HG03469 (cell line): ENCODE results near the gene STT3B.

Source experiments
- ATAC-seq: cut with Tn5 transposase; IDR thresholded peaks from one replicate; pipeline ENCODE4 v1.9.1; 2021; ENCODE audit warnings: mild to moderate bottlenecking, moderate library complexity, moderate number of reproducible peaks; ENCODE audit not compliant: unreplicated experiment

Gene STT3B

DNA sequence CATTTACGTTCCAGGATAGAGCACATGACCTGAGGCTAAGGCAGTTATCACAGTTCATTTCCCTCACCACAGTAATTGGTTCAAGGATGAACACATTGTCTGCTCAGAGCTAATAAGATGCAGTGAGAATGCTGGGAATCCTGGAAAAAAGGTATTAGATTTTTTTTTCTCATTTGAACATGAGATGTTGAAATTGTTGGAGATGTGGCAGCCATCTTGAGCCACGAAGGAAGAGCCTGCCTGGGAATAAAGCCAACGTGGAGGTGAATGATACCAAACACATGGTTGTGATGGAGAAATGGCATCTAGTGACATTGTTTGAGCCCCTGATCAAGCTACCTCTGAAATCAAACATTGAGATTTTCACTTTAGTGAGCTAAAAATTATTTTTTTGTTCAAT, 16.0 kb upstream of the STT3B start:
- no peak for ATAC-seq

DNA sequence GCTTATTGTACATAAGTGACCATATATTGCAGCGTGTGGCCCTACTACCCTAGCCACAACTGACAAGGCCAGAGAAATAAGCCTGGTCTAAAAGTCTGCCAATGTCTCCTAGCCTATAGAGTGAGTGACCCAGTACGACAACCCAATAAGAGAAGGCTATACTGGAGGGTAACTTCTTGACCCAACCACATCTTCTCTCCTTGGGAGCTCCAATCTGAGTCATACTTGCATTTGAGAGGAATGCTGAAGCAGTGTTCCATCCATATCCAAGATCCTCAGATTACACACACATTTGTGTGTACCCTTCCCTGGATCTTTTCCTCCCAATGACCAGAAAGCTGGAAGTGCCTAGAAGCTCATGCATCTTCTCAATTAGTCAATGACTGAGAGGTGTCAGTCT, 11.3 kb upstream of the STT3B start:
- ATAC-seq = no peak

DNA sequence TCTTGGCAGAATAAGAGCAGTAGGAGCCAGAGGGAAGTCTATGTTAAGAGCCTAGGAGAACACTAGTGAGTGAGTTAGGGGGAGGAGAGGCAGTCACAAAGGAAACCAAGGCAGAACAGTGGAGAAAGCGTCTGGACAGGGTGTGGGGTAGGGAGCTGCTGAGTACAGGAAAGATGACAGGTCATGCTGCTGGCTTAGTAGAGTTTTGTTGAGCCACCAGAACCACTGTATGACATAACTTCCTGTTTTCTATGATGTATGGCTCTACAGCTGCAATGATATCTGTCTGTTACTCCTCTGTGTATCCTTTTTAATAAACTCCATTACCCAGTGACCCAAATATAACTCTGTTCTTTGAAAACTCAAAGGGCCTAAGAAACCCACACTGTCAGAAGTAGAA, 10.6 kb upstream of the STT3B start:
- ATAC-seq = peak; percentile 65

DNA sequence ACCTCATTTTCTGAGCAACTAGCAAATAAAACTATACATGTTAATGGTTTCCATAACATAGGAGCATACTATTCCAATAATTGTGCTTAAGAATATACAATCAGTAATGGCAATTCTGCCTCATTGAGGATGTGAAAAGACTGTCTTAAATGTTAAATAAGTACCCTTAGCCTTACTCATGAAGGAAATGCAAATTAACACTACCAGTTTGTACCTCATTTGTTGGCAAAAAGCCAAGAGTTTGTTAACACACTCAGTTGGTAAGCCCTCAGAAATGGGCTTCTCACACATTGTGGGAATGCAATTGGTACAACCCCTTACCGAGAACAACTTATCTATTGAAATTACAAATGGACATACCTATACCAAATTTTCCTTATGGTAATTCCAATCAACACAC, 9.2 kb upstream of the STT3B start:
- ATAC-seq = no peak

DNA sequence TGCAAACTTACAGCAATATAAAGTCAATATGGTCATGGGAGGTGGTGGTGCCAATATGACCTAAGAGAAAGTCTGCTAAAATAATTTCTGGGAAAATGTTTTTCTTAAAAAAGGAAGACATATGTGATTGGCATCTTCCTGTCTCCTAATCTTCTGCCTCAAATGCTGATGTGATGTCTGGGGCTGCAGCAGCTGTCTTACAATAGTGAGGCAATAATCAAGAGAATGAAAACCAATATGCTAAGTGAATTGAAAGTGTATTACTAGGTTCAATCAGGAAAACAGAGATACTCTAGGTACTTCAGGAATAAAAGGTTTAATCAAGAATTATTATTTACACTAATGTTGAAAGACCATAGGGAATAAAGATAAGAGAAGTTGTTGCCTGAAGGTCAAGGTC, 7.2 kb upstream of the STT3B start:
- ATAC-seq = no peak

DNA sequence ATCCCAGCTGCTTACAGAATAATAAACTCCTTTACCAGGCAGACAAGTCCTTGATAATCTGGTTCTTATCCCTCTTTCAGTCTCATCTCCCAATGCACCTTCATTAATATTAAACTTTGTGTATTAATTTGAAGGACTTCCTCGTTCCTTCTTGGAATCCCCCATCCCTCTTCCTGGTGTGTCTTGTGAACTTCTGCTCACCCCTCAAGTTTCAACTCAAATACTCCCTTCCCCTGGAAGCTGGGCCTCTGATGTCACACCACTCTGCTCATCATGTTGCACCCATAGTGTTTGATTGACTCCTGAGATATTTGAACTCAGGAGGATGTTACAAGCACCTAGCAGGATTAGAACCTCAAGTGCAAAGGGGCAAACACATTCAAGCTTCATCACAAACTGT, 3.3 kb upstream of the STT3B start:
- no peak for ATAC-seq

DNA sequence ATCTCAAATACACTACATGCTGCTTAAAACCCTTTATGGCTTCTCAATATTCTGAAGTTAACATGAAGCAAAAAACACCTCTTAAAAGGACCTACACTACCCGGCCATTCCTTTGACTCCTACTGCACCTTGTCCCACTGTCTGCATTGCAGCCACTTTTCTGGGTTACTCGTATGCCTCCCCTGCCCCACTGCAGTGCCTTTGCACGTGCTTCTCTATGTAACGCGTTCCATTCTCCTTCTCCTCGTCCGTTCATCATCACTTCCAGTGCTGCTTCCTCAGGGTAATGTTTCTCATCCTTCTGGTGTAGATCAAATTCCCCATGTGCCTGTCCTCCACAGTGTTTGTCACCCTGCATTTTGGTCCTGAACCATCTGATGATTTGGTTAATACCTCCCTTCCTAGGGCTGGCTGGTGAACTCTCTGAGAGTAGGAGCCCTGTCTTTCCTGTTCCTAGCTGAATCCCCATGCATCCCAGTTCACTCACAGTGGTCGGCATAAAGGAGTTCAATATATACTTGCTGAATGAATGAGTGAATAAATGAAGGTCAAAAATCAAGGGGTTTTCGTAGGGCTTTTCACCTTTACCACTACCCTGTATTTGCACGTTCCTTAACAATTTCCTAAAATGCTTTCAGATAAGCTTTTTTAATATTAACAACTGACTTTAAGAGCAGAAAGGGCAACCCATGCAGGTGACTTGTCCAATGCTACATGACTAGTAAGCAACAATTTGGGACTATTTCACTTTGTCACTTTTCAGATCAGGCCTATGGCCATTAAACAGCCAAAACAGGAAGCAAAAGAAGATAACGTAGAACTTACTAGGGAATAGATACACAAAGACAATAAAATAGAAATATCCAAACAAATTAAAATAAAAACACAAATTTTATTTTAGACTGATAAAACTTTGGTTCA, 2.4 kb upstream of the STT3B start:
- ATAC-seq = no peak

DNA sequence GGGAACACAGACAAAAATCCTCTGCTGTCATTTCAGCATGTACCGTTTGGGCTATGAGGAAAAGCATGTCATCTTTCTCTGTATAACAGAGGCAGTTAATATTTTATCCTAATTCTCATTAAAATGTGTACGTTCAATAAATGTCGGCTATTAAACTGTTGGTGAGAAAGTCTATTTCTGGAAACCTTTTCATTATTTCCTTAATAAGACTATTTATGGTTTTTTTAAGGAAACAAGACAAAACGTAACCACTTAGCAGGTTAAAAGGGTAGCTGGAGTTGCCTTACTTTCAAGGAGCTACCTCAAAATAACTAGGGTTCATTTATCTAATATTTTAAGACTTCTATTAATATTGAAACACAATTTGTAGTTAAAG, 1.8 kb upstream of the STT3B start:
- ATAC-seq = no peak

DNA sequence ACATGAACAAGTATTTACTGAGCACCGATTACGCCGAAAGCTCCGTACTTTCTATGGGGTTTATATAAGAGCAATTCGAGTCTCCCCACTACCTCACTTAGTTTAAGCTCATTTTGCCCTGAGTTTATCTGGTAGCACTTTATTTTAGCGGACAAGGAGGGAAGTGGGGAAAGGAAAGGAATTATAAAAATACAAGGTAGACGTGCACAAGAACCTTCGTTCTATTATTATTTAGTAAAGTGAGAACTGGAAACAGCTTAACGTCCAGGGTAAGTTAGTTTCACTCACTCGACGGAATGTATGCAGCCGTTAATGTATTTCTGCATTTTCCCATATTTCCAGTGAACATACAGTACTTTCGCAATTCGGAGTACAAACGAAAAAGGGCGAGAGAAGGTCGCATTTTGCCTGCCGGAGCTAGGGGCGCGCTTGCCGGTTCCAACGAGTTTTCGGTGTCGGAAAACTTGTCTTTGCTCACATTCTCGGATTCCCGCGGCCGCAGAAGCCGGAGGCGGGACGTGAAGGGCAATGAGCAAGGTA, 1.2 kb upstream of the STT3B start:
- ATAC-seq = no peak

DNA sequence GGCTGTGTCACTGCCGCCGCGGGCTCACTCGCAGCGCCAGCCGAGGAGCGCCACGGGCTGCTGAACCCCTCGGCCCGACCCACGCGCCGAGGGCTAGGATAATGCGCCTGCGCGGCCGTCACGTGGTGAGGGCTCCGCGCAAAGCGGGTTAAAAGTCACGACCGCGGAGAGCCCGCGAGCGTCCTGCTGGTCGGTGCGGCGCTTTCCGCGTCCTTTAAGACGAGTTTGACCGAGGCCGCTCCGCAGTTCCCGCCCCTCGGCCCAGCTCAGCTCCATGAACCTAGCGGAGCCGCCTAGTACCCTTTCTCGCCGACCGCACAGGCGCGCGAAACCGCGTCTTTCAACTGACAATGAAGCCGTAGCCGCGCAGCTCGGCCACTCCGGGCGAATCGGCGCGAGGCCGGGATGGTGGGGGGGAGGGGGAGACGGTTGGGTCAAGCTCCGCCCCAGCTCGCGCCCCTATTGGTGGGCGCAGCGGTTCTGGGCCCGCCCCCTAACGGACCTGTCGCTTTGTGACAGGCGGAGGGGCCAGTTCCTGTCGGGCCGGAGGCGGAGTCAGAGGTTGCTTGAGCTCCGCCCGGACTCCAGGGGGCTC, 636 bp upstream of the STT3B start:
- ATAC-seq = peak; percentile 75

DNA sequence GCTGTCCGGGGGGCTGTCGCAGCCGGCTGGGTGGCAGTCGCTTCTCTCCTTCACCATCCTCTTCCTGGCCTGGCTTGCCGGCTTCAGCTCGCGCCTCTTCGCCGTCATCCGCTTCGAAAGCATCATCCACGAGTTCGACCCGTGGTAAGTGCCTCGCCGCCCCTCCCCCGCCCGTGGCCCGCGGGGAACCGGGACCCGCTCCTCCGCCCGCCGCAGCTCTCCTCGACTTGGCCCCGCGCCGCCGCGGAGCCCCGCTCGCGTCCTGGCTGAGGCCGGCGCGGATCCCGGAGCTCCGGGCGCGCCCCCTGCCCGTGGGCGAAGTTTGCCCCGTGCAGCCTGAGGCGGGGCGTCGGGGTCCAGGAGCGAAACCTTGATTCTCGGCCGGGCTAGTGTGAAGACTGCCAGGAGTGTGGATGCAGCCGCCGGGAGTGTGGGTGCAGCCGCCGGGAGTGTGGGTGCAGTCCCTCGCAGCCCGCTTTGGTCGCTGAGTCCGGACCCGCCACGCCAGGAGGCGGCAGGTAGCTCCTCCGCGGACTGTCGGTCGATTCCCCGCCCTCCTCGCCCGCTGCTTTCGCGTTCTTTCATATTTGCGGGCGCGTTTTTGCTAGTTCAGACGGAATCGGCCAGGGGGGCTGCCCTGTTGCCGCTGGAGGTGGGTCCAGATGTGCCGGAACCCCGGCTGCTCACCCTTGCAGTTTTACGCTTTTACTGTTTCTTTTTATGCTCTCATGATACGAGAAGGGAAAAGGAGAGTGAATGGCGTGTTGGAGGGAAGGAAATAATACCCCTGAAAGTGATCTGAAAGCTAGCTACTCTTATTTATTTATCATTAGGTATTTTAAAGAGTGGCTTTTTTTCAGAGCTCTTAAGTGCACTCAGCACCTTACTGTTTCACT, 692 bp downstream of the STT3B start:
- no peak for ATAC-seq

DNA sequence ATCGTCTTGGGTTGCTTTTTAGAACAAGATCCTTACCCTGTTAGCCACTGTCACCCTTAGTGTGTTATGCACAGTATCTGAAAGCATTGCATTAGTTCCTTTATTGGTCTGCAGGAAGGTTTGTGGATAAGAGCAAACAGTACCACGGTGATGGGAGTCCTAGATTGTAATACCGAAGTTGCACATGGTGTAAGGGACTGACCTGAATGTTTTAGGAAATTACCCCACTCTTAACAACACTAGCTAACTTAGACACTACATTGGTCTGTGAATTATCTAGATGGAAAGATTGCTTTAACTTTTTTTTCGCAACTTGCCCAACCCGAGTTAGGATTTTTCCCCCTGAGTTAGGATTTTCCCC, 1.3 kb downstream of the STT3B start:
- ATAC-seq = no peak

DNA sequence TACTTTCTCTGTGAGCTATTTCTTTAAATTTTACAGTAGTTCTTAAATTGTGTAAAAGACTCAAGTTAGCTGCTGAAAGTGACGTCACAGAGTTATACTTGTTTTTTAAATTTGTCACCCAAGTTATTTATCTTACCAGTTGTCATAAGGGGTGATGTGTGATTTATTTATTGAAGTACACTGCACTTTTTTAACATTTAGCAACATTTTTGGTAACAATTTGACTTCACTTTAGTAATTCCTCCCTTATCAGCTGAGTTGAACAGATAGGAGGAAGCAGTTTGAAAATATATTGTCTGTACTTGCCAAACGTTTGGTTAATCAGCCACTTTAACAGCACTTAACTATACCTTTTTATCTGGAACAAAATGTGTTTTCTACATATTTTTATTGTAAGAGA, 3.8 kb downstream of the STT3B start:
- ATAC-seq = no peak

DNA sequence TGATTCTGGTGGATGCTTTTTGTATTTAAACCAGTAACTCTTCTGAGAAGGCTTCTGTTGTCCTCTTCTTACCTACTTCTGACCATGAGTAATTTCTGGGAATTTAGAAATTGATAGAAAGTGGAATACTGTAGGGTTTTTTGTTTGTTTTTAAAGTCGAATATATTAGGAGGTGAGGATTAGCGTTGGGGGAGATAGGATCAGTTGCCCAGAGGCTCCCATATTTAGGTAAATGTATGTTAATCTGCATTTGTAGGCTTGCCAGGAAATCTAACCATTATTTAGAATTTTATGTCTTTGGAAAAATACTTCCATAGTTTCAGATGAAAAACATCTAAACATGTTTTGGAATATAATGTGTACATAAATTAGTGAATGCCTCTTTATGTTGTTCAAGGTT, 6.1 kb downstream of the STT3B start:
- no peak for ATAC-seq

DNA sequence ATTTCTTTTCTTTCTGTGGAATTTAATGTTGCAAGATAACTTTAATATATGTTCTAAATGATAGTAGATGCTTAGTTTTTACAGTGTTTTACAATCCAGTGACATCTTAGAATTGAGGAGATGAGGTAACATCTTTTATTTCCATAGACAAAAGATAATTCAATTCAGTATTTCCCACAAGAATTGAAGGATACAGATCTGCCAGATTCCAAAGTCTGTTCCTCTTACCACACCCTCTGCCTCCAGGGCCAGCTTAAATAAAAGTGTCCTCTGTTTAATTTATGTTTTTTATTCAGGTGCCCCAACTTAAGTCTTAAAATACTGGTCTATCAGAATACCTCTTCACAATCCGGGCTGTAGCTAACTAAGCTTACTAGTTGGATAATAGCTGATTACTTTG, 6.5 kb downstream of the STT3B start:
- no peak for ATAC-seq

DNA sequence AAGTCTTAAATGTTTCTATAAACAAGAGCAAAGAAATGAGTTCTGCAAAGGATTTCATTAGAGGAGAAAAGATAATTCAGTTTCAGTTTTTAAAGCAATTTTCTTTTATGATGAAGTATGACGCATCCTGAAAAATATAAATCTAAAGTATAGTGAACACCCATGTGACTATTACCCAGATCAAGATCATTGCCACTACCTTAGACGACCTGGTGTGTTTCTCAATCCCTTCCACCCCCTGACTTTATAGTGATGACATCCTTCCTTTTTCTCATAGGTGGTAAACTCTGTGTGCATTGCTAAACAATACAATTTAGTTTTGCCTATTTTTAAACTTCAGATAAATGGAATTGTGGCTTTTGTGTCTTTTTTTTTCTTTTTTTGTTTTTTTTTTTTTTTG, 8.4 kb downstream of the STT3B start:
- no peak for ATAC-seq

DNA sequence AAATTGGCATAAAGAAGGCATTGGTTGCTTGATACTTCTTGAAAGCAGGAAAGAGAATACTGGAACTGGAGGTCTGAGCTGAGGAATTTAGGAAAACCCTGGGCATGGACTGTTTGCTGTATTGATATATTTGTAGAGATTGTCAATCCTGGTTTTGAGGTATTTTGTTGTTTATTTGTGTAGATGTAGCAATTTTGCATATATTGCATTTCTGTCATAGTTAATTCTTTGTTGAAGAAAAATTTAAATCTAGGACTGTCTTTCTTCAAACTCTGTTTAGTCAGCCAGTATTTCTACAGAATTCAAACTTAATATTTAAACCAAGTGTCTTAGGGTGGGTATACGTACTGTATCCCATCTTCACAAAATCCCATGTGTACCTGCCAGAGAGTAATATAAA, 9.5 kb downstream of the STT3B start:
- no peak for ATAC-seq

DNA sequence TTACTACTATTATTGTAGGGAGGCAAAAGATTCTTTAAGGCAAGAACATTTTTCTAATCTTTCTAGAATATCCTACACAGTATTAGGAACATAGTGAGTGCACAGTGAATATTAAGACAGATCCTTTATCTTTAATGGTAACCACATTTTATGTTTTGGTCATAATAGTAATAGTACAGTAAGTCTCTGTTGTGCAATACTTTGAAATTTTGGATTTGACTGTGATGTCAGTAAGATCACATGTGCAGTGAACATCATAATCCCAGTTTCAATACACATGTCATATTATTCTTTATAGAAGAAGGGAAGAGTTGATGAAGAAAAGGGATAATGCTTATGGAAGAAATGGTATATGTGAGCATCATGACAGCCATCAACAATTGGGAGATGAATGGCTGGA, 10.7 kb downstream of the STT3B start:
- ATAC-seq = no peak

DNA sequence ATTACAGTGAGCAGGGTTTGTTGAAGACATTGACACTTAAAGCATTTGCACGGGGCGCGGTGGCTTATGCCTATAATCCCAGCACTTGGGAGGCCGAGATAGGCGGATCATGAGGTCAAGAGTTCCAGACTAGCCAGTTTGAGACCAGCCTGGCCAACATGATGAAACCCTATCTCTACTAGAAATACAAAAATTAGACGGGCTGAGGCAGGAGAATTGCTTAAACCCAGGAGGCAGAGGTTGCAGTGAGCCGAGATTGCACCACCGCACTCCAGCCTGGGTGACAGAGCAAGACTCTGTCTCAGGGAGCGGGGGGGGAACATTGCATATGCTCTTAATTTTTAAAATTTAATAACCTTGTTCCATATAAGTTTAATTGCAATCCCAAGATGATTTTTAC, 11.9 kb downstream of the STT3B start:
- no peak for ATAC-seq

DNA sequence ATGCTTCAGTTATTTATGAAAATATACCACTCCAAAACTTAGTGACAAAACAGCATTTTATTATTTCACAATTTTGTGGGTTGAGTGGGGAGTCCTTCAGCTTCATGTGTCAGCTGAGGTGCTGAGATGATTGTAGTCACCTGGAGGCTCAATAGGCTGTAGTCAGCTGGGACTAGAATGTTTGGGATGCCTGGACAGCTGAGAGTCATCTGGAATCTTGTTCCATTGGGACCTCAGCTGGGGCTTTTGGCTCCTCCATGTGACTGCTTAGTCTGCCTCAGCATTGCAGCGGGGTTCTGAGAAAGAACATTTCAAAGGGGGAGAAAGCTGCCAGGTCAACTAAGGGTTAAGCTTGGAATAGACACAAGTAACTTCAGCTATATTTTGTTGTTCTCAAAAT, 13.4 kb downstream of the STT3B start:
- no peak for ATAC-seq

DNA sequence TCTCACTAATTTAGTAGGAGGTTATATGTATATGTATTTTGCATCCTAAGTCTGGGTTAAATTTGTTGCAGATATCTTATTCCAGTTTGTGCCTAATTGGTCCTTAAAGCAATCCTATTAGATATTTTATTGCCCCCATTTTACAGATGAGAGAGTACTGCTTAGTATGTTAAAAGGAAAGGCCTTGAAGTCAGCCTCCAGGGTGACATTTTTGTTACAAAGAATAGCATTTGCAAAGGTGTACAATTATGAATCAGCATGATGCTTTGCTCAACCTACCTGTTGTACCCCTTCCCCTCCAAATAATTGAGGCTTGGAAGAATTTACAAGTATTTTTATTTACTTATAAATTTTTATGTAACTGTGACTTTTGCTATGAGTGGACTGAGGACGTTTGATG, 14.0 kb downstream of the STT3B start:
- no peak for ATAC-seq
